ENCODE results near the gene EFCAB9.

- TF ChIP-seq POLR2AphosphoS5 (IDR thresholded peaks at IDR 0.05): no peak
- no peak for TF ChIP-seq POLR2A (IDR thresholded peaks at IDR 0.05)
Measured at GRCh38 chr5:172160506-172160905, 33.5 kb upstream of the EFCAB9 start.
